Fibroblast of the aortic adventitia (primary cell): ENCODE data around the gene ATXN10. TPM values are rescaled to one million over a fixed set of nuclear protein-coding genes. Genes with fewer than 3 reads are reported as not detected.

ENCODE experiments used
- DNase-seq: peaks from one replicate; pipeline ENCODE4 v3.0.0-alpha.2; 2010; ENCODE audit warnings: low read depth
- H3K4me3 ChIP-seq: 2 replicates; pipeline ENCODE4 v1.5.1; 2011; ENCODE audit warnings: low read depth, mild to moderate bottlenecking, control low read depth, low read length, moderate library complexity
- CTCF ChIP-seq: IDR thresholded peaks from 2 replicates; pipeline ENCODE4 v1.5.1; 2011; ENCODE audit warnings: mild to moderate bottlenecking, low read length, control low read depth, inconsistent platforms; ENCODE audit not compliant: insufficient read depth
- total RNA-seq: library from RNA; depleted of rRNA; stranded (reverse); fragments of >200 nt; gene quantifications from 2 replicates; pipeline ENCODE4 v1.2.3, GENCODE V29; 2012; ENCODE audit warnings: low replicate concordance

ATXN10 gene
- total RNA-seq, 1 donor: 130 TPM

GRCh38 chr22:45861259-45861658, 189.6 kb downstream of the ATXN10 start:
- no peak for DNase-seq
- TF ChIP-seq CTCF: no peak

GRCh38 chr22:45863981-45864751, 192.5 kb downstream of the ATXN10 start:
- peak; percentile 96 for TF ChIP-seq CTCF
- peak; percentile 49 for DNase-seq
- no peak overlapping the region for H3K4me3 ChIP-seq

More at GRCh38 chr22:45861259-45861658, 189.6 kb downstream of the ATXN10 start:
- H3K4me3 ChIP-seq: no peak overlapping the region

GRCh38 chr22:45864959-45865476, 193.4 kb downstream of the ATXN10 start:
- no peak for DNase-seq
- H3K4me3 ChIP-seq: no peak overlapping the region
- TF ChIP-seq CTCF: no peak

- H3K4me3 ChIP-seq: no peak overlapping the region
- no peak for DNase-seq
- TF ChIP-seq CTCF: no peak
Measured at GRCh38 chr22:45865561-45866125, 194.0 kb downstream of the ATXN10 start.

- DNase-seq: no peak
- H3K4me3 ChIP-seq: no peak overlapping the region
- no peak for TF ChIP-seq CTCF
Measured at GRCh38 chr22:45866126-45866645, 194.6 kb downstream of the ATXN10 start.

GRCh38 chr22:45866646-45867117, 195.0 kb downstream of the ATXN10 start:
- TF ChIP-seq CTCF: no peak
- H3K4me3 ChIP-seq: no peak overlapping the region
- DNase-seq: no peak
